ENCODE results near the gene SUPT4H1.

GRCh38 chr17:58320163-58320558 lies 31.8 kb downstream of the SUPT4H1 start:
- TF ChIP-seq CTCF (IDR thresholded peaks at IDR 0.05) (no peak), POLR2A (IDR thresholded peaks at IDR 0.05) (no peak), POLR2AphosphoS5 (IDR thresholded peaks at IDR 0.05) (no peak)
